Gastroesophageal sphincter (tissue), 4 donors: Measurements from ENCODE around the gene CORIN. TPM values are rescaled to one million over a fixed set of nuclear protein-coding genes. Genes with fewer than 3 reads are reported as not detected.

Source experiments
- ATAC-seq: fragments of 150-250 bp; one replicate; pipeline ENCODE4 v1.9.1; 2016; ENCODE audit warnings: mild to moderate bottlenecking, moderate library complexity
- H3K27ac ChIP-seq, 4 donors: fragments of 200-600 bp; sonication (generic) in 3 of 4; 1 replicate in 3 of 4; 2 replicates in 1 of 4; pipeline ENCODE4 v1.5.1; 2016 to 2019
- H3K27me3 ChIP-seq: fragments of 200-600 bp; sonication (generic); one replicate; pipeline ENCODE4 v1.5.1; 2019
- H3K36me3 ChIP-seq, 2 donors: fragments of 200-600 bp; sonication (generic); one replicate each; pipeline ENCODE4 v1.5.1; 2019; ENCODE audit warnings: control low read depth in 1 of 2
- H3K4me1 ChIP-seq, 3 donors: fragments of 200-600 bp; sonication (generic); 1 replicate in 2 of 3; 2 replicates in 1 of 3; pipeline ENCODE4 v1.5.1; 2016 to 2019; ENCODE audit warnings: control low read depth in 2 of 3
- H3K4me3 ChIP-seq, 2 donors: fragments of 200-600 bp; sonication (generic); one replicate each; pipeline ENCODE4 v1.5.1; 2019; ENCODE audit warnings: mild to moderate bottlenecking in 1 of 2, moderate library complexity in 1 of 2
- H3K9me3 ChIP-seq, 3 donors: fragments of 200-600 bp; sonication (generic); one replicate each; pipeline ENCODE4 v1.5.1; 2017 to 2019; ENCODE audit warnings: control low read depth in 2 of 3
- CTCF ChIP-seq, 4 experiments: fragments of 200-600 bp in 2 of 4; fragments of 450-650 bp in 2 of 4; sonication (generic) in 1 of 4; IDR thresholded peaks; one replicate each; pipeline ENCODE4 v1.5.1; 2017 to 2019; ENCODE audit warnings: antibody characterized with exemption in 4 of 4, mild to moderate bottlenecking in 2 of 4, moderate library complexity in 2 of 4
- EP300 ChIP-seq: sonication (generic); formaldehyde crosslinking; IDR thresholded peaks from one replicate; pipeline ENCODE4 v1.6.1; 2017; ENCODE audit warnings: antibody characterized with exemption, mild to moderate bottlenecking
- POLR2A ChIP-seq, 2 donors: fragments of 450-650 bp; IDR thresholded peaks; one replicate each; pipeline ENCODE4 v1.6.1; 2017; ENCODE audit warnings: antibody characterized with exemption in 2 of 2, mild to moderate bottlenecking in 2 of 2, moderate library complexity in 1 of 2
- POLR2AphosphoS5 ChIP-seq: sonication (generic); formaldehyde crosslinking; IDR thresholded peaks from one replicate; pipeline ENCODE4 v1.6.1; 2017; ENCODE audit warnings: antibody characterized with exemption
- WGBS, 2 donors: methylation state at CpG; one replicate each; pipeline ENCODE4 v1.1.5; 2018; ENCODE audit warnings: low coverage in 1 of 2; 5-methylcytosine and 5-hydroxymethylcytosine counted together
- total RNA-seq, 4 donors: library from RNA; depleted of rRNA; stranded (reverse); fragments of >200 nt; gene quantifications; one replicate each; pipeline ENCODE4 v1.1.0, GENCODE V29; 2016

Gene CORIN
- total RNA-seq, 4 donors from 2014 or later, result 0.47 to 3.3 (median 2.2) TPM

- 50 to 60% methylated on average over 1 to 2 of the region's 2 CpGs for WGBS, 2 donors
- H3K4me1 ChIP-seq, result peaks cover 0 to 4% (median 0%) of the 10 kb centered on the region in 3 donors
Measured at GRCh38 chr4:47744253-47744652, 93.6 kb downstream of the CORIN start.

GRCh38 chr4:47741200-47741599 is 96.7 kb downstream of the CORIN start:
- H3K27ac ChIP-seq, result no peak overlapping the region
- peaks cover 0 to 13% (median 0%) of the 10 kb centered on the region in 3 donors for H3K9me3 ChIP-seq
- no peak for ATAC-seq
- H3K4me1 ChIP-seq, result no peaks in the 10 kb centered on the region
- H3K27me3 ChIP-seq, result no peaks in the 10 kb centered on the region
- no peak overlapping the region for H3K4me3 ChIP-seq
- H3K36me3 ChIP-seq, result no peaks in the 10 kb centered on the region
- TF ChIP-seq EP300 (no peak), POLR2A (IDR thresholded peaks at IDR 0.05) (no peak), CTCF (IDR thresholded peaks at IDR 0.05) (no peak), POLR2AphosphoS5 (no peak)

More at GRCh38 chr4:47744253-47744652, 93.6 kb downstream of the CORIN start:
- no peaks in the 10 kb centered on the region for H3K36me3 ChIP-seq
- TF ChIP-seq CTCF (IDR thresholded peaks at IDR 0.05) (no peak), POLR2AphosphoS5 (no peak), EP300 (no peak), POLR2A (IDR thresholded peaks at IDR 0.05) (no peak)
- no peak for ATAC-seq
- H3K27me3 ChIP-seq, result no peaks in the 10 kb centered on the region
- peaks cover 0 to 9% (median 0%) of the 10 kb centered on the region in 3 donors for H3K9me3 ChIP-seq
- no peak overlapping the region for H3K4me3 ChIP-seq
- H3K27ac ChIP-seq, result no peak overlapping the region

- H3K36me3 ChIP-seq, result no peaks in the 10 kb centered on the region
- TF ChIP-seq POLR2AphosphoS5 (no peak), EP300 (no peak), POLR2A (IDR thresholded peaks at IDR 0.05) (no peak), CTCF (IDR thresholded peaks at IDR 0.05) (no peak)
- no peak overlapping the region for H3K4me3 ChIP-seq
- WGBS, 2 donors, result 70% methylated on average over 1 of the region's 1 CpG; no CpG with 5 or more reads in 1 of the 2 donors
- no peak overlapping the region for H3K27ac ChIP-seq
- no peak for ATAC-seq
- H3K9me3 ChIP-seq, result peaks cover 0 to 13% (median 0%) of the 10 kb centered on the region in 3 donors
- no peaks in the 10 kb centered on the region for H3K27me3 ChIP-seq
- no peaks in the 10 kb centered on the region for H3K4me1 ChIP-seq
Measured at GRCh38 chr4:47737326-47737725, 100.5 kb downstream of the CORIN start.

- no peak for TF ChIP-seq POLR2A (IDR thresholded peaks at IDR 0.05)
- TF ChIP-seq EP300, result no peak
- no peak for TF ChIP-seq POLR2AphosphoS5
- no peak for TF ChIP-seq CTCF (IDR thresholded peaks at IDR 0.05)
- H3K27me3 ChIP-seq, result no peaks in the 10 kb centered on the region
- peaks cover 0 to 13% (median 0%) of the 10 kb centered on the region in 3 donors for H3K9me3 ChIP-seq
- H3K36me3 ChIP-seq, result no peaks in the 10 kb centered on the region
- H3K27ac ChIP-seq, result no peak overlapping the region
- no peak overlapping the region for H3K4me3 ChIP-seq
- H3K4me1 ChIP-seq, result no peaks in the 10 kb centered on the region
- WGBS, 2 donors, result 25 to 33% methylated on average over 1 of the region's 2 CpGs
- no peak for ATAC-seq
Measured at GRCh38 chr4:47736555-47736954, 101.3 kb downstream of the CORIN start.

GRCh38 chr4:47736146-47736545 is 101.7 kb downstream of the CORIN start:
- H3K27ac ChIP-seq, result no peak overlapping the region
- H3K9me3 ChIP-seq, result peaks cover 0 to 13% (median 0%) of the 10 kb centered on the region in 3 donors
- no peaks in the 10 kb centered on the region for H3K27me3 ChIP-seq
- H3K4me3 ChIP-seq, result no peak overlapping the region
- TF ChIP-seq POLR2A (IDR thresholded peaks at IDR 0.05) (no peak), POLR2AphosphoS5 (no peak), EP300 (no peak), CTCF (IDR thresholded peaks at IDR 0.05) (no peak)
- H3K4me1 ChIP-seq, result no peaks in the 10 kb centered on the region
- H3K36me3 ChIP-seq, result no peaks in the 10 kb centered on the region
- WGBS, 2 donors, result 0 to 8% methylated on average over 1 of the region's 1 CpG
- no peak for ATAC-seq
